ENCODE measurements around the gene NPAS3.

The NPAS3 gene

GRCh38 chr14:33376510-33376909, 437.8 kb downstream of the NPAS3 start:
- H3K4me1 ChIP-seq (ENCODE audit: control insufficient read depth, insufficient read depth, low read length): no peaks in the 10 kb centered on the region
- no peaks in the 10 kb centered on the region for H3K27me3 ChIP-seq (ENCODE audit: control insufficient read depth, insufficient read depth, low read length)
- H3K9me3 ChIP-seq (ENCODE audit: control insufficient read depth, insufficient read depth, low read depth, low read length): no peaks in the 10 kb centered on the region
- no peak overlapping the region for H3K4me3 ChIP-seq (ENCODE audit: low read depth, low read length)
- H3K36me3 ChIP-seq (ENCODE audit: control insufficient read depth, insufficient read depth, low read length): no peaks in the 10 kb centered on the region
- H3K9ac ChIP-seq (ENCODE audit: low read length): no peak overlapping the region
- H3K27ac ChIP-seq (ENCODE audit: low read depth, low read length): no peak overlapping the region

GRCh38 chr14:33377596-33378390, 439.1 kb downstream of the NPAS3 start:
- Histone ChIP-seq H3K9ac (ENCODE audit: low read length) (no peak overlapping the region), H3K27me3 (ENCODE audit: control insufficient read depth, insufficient read depth, low read length) (no peaks in the 10 kb centered on the region), H3K4me3 (ENCODE audit: low read depth, low read length) (no peak overlapping the region), H3K36me3 (ENCODE audit: control insufficient read depth, insufficient read depth, low read length) (no peaks in the 10 kb centered on the region), H3K9me3 (ENCODE audit: control insufficient read depth, insufficient read depth, low read depth, low read length) (no peaks in the 10 kb centered on the region), H3K27ac (ENCODE audit: low read depth, low read length) (no peak overlapping the region), H3K4me1 (ENCODE audit: control insufficient read depth, insufficient read depth, low read length) (no peaks in the 10 kb centered on the region)

- Histone ChIP-seq H3K4me1 (ENCODE audit: control insufficient read depth, insufficient read depth, low read length) (no peaks in the 10 kb centered on the region), H3K4me3 (ENCODE audit: low read depth, low read length) (no peak overlapping the region), H3K36me3 (ENCODE audit: control insufficient read depth, insufficient read depth, low read length) (no peaks in the 10 kb centered on the region), H3K9me3 (ENCODE audit: control insufficient read depth, insufficient read depth, low read depth, low read length) (no peaks in the 10 kb centered on the region), H3K9ac (ENCODE audit: low read length) (no peak overlapping the region), H3K27ac (ENCODE audit: low read depth, low read length) (no peak overlapping the region), H3K27me3 (ENCODE audit: control insufficient read depth, insufficient read depth, low read length) (no peaks in the 10 kb centered on the region)
Observed at GRCh38 chr14:33381717-33382116, 443.0 kb downstream of the NPAS3 start.

- Histone ChIP-seq H3K36me3 (ENCODE audit: control insufficient read depth, insufficient read depth, low read length) (no peaks in the 10 kb centered on the region), H3K27me3 (ENCODE audit: control insufficient read depth, insufficient read depth, low read length) (no peaks in the 10 kb centered on the region), H3K4me1 (ENCODE audit: control insufficient read depth, insufficient read depth, low read length) (no peaks in the 10 kb centered on the region), H3K4me3 (ENCODE audit: low read depth, low read length) (no peak overlapping the region), H3K27ac (ENCODE audit: low read depth, low read length) (no peak overlapping the region), H3K9me3 (ENCODE audit: control insufficient read depth, insufficient read depth, low read depth, low read length) (no peaks in the 10 kb centered on the region), H3K9ac (ENCODE audit: low read length) (no peak overlapping the region)
Observed at GRCh38 chr14:33386140-33386539, 447.5 kb downstream of the NPAS3 start.

GRCh38 chr14:33386781-33387180, 448.1 kb downstream of the NPAS3 start:
- Histone ChIP-seq H3K27me3 (ENCODE audit: control insufficient read depth, insufficient read depth, low read length) (no peaks in the 10 kb centered on the region), H3K9ac (ENCODE audit: low read length) (no peak overlapping the region), H3K4me3 (ENCODE audit: low read depth, low read length) (no peak overlapping the region), H3K4me1 (ENCODE audit: control insufficient read depth, insufficient read depth, low read length) (no peaks in the 10 kb centered on the region), H3K27ac (ENCODE audit: low read depth, low read length) (no peak overlapping the region), H3K36me3 (ENCODE audit: control insufficient read depth, insufficient read depth, low read length) (no peaks in the 10 kb centered on the region), H3K9me3 (ENCODE audit: control insufficient read depth, insufficient read depth, low read depth, low read length) (no peaks in the 10 kb centered on the region)

- no peak overlapping the region for H3K4me3 ChIP-seq (ENCODE audit: low read depth, low read length)
- H3K27ac ChIP-seq (ENCODE audit: low read depth, low read length): no peak overlapping the region
- H3K9me3 ChIP-seq (ENCODE audit: control insufficient read depth, insufficient read depth, low read depth, low read length): no peaks in the 10 kb centered on the region
- no peak overlapping the region for H3K9ac ChIP-seq (ENCODE audit: low read length)
- H3K36me3 ChIP-seq (ENCODE audit: control insufficient read depth, insufficient read depth, low read length): no peaks in the 10 kb centered on the region
- H3K4me1 ChIP-seq (ENCODE audit: control insufficient read depth, insufficient read depth, low read length): no peaks in the 10 kb centered on the region
- no peaks in the 10 kb centered on the region for H3K27me3 ChIP-seq (ENCODE audit: control insufficient read depth, insufficient read depth, low read length)
Observed at GRCh38 chr14:33390335-33390734, 451.7 kb downstream of the NPAS3 start.

- no peak overlapping the region for H3K4me3 ChIP-seq (ENCODE audit: low read depth, low read length)
- no peaks in the 10 kb centered on the region for H3K9me3 ChIP-seq (ENCODE audit: control insufficient read depth, insufficient read depth, low read depth, low read length)
- no peaks in the 10 kb centered on the region for H3K27me3 ChIP-seq (ENCODE audit: control insufficient read depth, insufficient read depth, low read length)
- no peaks in the 10 kb centered on the region for H3K4me1 ChIP-seq (ENCODE audit: control insufficient read depth, insufficient read depth, low read length)
- no peak overlapping the region for H3K27ac ChIP-seq (ENCODE audit: low read depth, low read length)
- no peaks in the 10 kb centered on the region for H3K36me3 ChIP-seq (ENCODE audit: control insufficient read depth, insufficient read depth, low read length)
- H3K9ac ChIP-seq (ENCODE audit: low read length): no peak overlapping the region
Observed at GRCh38 chr14:33393231-33393894, 454.7 kb downstream of the NPAS3 start.

GRCh38 chr14:33393895-33394368, 455.3 kb downstream of the NPAS3 start:
- Histone ChIP-seq H3K4me3 (ENCODE audit: low read depth, low read length) (no peak overlapping the region), H3K9me3 (ENCODE audit: control insufficient read depth, insufficient read depth, low read depth, low read length) (no peaks in the 10 kb centered on the region), H3K36me3 (ENCODE audit: control insufficient read depth, insufficient read depth, low read length) (no peaks in the 10 kb centered on the region), H3K27ac (ENCODE audit: low read depth, low read length) (no peak overlapping the region), H3K4me1 (ENCODE audit: control insufficient read depth, insufficient read depth, low read length) (no peaks in the 10 kb centered on the region), H3K9ac (ENCODE audit: low read length) (no peak overlapping the region), H3K27me3 (ENCODE audit: control insufficient read depth, insufficient read depth, low read length) (no peaks in the 10 kb centered on the region)

GRCh38 chr14:33401311-33401710, 462.6 kb downstream of the NPAS3 start:
- no peak overlapping the region for H3K9ac ChIP-seq (ENCODE audit: low read length)
- peaks cover 50% of the 10 kb centered on the region for H3K9me3 ChIP-seq (ENCODE audit: control insufficient read depth, insufficient read depth, low read depth, low read length)
- no peak overlapping the region for H3K4me3 ChIP-seq (ENCODE audit: low read depth, low read length)
- no peaks in the 10 kb centered on the region for H3K36me3 ChIP-seq (ENCODE audit: control insufficient read depth, insufficient read depth, low read length)
- H3K27me3 ChIP-seq (ENCODE audit: control insufficient read depth, insufficient read depth, low read length): no peaks in the 10 kb centered on the region
- H3K27ac ChIP-seq (ENCODE audit: low read depth, low read length): no peak overlapping the region
- H3K4me1 ChIP-seq (ENCODE audit: control insufficient read depth, insufficient read depth, low read length): no peaks in the 10 kb centered on the region

GRCh38 chr14:33402604-33403003, 463.9 kb downstream of the NPAS3 start:
- Histone ChIP-seq H3K27ac (ENCODE audit: low read depth, low read length) (no peak overlapping the region), H3K4me3 (ENCODE audit: low read depth, low read length) (no peak overlapping the region), H3K9me3 (ENCODE audit: control insufficient read depth, insufficient read depth, low read depth, low read length) (peaks cover 63% of the 10 kb centered on the region), H3K4me1 (ENCODE audit: control insufficient read depth, insufficient read depth, low read length) (no peaks in the 10 kb centered on the region), H3K36me3 (ENCODE audit: control insufficient read depth, insufficient read depth, low read length) (no peaks in the 10 kb centered on the region), H3K27me3 (ENCODE audit: control insufficient read depth, insufficient read depth, low read length) (no peaks in the 10 kb centered on the region), H3K9ac (ENCODE audit: low read length) (no peak overlapping the region)

GRCh38 chr14:33404054-33404453, 465.4 kb downstream of the NPAS3 start:
- Histone ChIP-seq H3K27me3 (ENCODE audit: control insufficient read depth, insufficient read depth, low read length) (no peaks in the 10 kb centered on the region), H3K9ac (ENCODE audit: low read length) (no peak overlapping the region), H3K27ac (ENCODE audit: low read depth, low read length) (no peak overlapping the region), H3K4me1 (ENCODE audit: control insufficient read depth, insufficient read depth, low read length) (no peaks in the 10 kb centered on the region), H3K36me3 (ENCODE audit: control insufficient read depth, insufficient read depth, low read length) (no peaks in the 10 kb centered on the region), H3K4me3 (ENCODE audit: low read depth, low read length) (no peak overlapping the region), H3K9me3 (ENCODE audit: control insufficient read depth, insufficient read depth, low read depth, low read length) (peaks cover 75% of the 10 kb centered on the region)

Data from HUES6 (cell line).